Panc1 (cell line): ENCODE results near the gene STKLD1.

Experiments used
- CTCF ChIP-seq: fragments of 450-650 bp; IDR thresholded peaks from 2 replicates; pipeline ENCODE4 v1.5.1; 2017; ENCODE audit warnings: mild to moderate bottlenecking
- POLR2AphosphoS5 ChIP-seq: IDR thresholded peaks from 2 replicates; pipeline ENCODE4 v1.6.1; 2012; ENCODE audit warnings: mild to moderate bottlenecking, low read depth, low read length, moderate library complexity
- SIN3A ChIP-seq: IDR thresholded peaks from 2 replicates; pipeline ENCODE4 v1.6.1; 2012; ENCODE audit warnings: low read depth, mild to moderate bottlenecking, low read length, moderate library complexity, borderline replicate concordance; ENCODE audit not compliant: insufficient read depth
- TCF7L2 ChIP-seq: IDR thresholded peaks from 2 replicates; pipeline ENCODE4 v1.6.1; 2011; ENCODE audit warnings: mild to moderate bottlenecking, low read depth, low read length, inconsistent platforms
- TF ChIP-seq, protein P1 (sequence below), 2 experiments: IDR thresholded peaks; 2 replicates each; pipeline ENCODE4 v1.6.1; 2011 to 2012; ENCODE audit warnings: low read depth in 2 of 2, control low read depth in 1 of 2, low read length in 1 of 2, mild to moderate bottlenecking in 1 of 2, moderate library complexity in 1 of 2; ENCODE audit not compliant: insufficient read depth in 1 of 2

DNA sequence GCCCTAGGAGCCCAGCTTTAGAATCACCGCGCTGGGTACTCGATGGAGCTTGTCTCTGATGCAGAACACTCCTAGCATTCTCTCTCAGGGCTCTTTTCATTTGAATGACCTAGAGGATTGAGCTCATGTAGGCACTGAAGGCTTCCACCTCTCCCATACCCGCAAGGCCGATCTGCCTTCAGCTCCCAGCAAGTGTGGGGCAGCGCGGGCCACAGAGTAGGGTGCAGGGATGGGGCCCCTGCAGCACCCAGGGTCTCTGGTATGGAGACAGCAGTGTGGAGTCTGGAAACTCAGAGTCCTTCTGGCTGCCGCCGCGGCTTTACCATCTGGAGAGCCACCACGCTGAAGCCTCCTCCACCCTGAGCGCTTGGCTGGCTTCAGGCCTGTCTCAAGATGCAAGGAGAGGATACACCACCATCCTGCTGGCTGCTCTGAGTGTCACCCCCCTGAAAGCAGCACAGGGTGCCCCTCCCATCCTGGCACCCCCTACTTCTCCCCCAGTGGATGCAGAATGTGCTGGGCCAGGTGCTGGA, 12.9 kb downstream of the STKLD1 start:
- TF ChIP-seq CTCF = no peak
- TF ChIP-seq POLR2AphosphoS5 = no peak
- TF ChIP-seq, protein P1, sequence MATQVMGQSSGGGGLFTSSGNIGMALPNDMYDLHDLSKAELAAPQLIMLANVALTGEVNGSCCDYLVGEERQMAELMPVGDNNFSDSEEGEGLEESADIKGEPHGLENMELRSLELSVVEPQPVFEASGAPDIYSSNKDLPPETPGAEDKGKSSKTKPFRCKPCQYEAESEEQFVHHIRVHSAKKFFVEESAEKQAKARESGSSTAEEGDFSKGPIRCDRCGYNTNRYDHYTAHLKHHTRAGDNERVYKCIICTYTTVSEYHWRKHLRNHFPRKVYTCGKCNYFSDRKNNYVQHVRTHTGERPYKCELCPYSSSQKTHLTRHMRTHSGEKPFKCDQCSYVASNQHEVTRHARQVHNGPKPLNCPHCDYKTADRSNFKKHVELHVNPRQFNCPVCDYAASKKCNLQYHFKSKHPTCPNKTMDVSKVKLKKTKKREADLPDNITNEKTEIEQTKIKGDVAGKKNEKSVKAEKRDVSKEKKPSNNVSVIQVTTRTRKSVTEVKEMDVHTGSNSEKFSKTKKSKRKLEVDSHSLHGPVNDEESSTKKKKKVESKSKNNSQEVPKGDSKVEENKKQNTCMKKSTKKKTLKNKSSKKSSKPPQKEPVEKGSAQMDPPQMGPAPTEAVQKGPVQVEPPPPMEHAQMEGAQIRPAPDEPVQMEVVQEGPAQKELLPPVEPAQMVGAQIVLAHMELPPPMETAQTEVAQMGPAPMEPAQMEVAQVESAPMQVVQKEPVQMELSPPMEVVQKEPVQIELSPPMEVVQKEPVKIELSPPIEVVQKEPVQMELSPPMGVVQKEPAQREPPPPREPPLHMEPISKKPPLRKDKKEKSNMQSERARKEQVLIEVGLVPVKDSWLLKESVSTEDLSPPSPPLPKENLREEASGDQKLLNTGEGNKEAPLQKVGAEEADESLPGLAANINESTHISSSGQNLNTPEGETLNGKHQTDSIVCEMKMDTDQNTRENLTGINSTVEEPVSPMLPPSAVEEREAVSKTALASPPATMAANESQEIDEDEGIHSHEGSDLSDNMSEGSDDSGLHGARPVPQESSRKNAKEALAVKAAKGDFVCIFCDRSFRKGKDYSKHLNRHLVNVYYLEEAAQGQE (IDR thresholded peaks at IDR 0.05; ENCODE audit: insufficient read depth in 1 of 2, low read depth in 2 of 2, low read length in 1 of 2) = no peak
- no peak for TF ChIP-seq TCF7L2
- TF ChIP-seq SIN3A = no peak
